BE2C (cell line): ENCODE results near the gene TRPC5OS.

Experiments
- DNase-seq: peaks from one replicate; pipeline ENCODE4 v3.0.0-alpha.2; 2020
- H3K27me3 ChIP-seq: fragments of 250-450 bp; sonication (Bioruptor Pico); 2 replicates; pipeline ENCODE4 v1.5.1; 2020; ENCODE audit warnings: mild to moderate bottlenecking
- H3K36me3 ChIP-seq: fragments of 250-450 bp; sonication (Bioruptor Pico); 2 replicates; pipeline ENCODE4 v1.5.1; 2020; ENCODE audit warnings: mild to moderate bottlenecking
- H3K4me1 ChIP-seq: fragments of 250-450 bp; sonication (Bioruptor Pico); 2 replicates; pipeline ENCODE4 v1.5.1; 2020
- H3K4me3 ChIP-seq: 2 replicates; pipeline ENCODE4 v1.5.1; 2011; ENCODE audit warnings: low read depth, low read length
- H3K9me3 ChIP-seq: fragments of 250-450 bp; sonication (Bioruptor Pico); 2 replicates; pipeline ENCODE4 v1.5.1; 2020
- CTCF ChIP-seq: IDR thresholded peaks from 2 replicates; pipeline ENCODE4 v1.5.1; 2012; ENCODE audit warnings: mild to moderate bottlenecking, low read depth, low read length

Gene TRPC5OS

GRCh38 chrX:111881715-111882114 lies 5.7 kb downstream of the TRPC5OS start:
- Histone ChIP-seq H3K27me3 (no peaks in the 10 kb centered on the region), H3K4me1 (no peaks in the 10 kb centered on the region), H3K36me3 (no peaks in the 10 kb centered on the region), H3K9me3 (no peaks in the 10 kb centered on the region), H3K4me3 (no peak overlapping the region)
- no peak for TF ChIP-seq CTCF
- no peak for DNase-seq

GRCh38 chrX:111886678-111887077 lies 10.7 kb downstream of the TRPC5OS start:
- no peaks in the 10 kb centered on the region for H3K9me3 ChIP-seq
- no peaks in the 10 kb centered on the region for H3K27me3 ChIP-seq
- no peak overlapping the region for H3K4me3 ChIP-seq
- no peak for TF ChIP-seq CTCF
- no peaks in the 10 kb centered on the region for H3K36me3 ChIP-seq
- DNase-seq, result no peak
- no peaks in the 10 kb centered on the region for H3K4me1 ChIP-seq

GRCh38 chrX:111888600-111888999 lies 12.6 kb downstream of the TRPC5OS start:
- H3K4me1 ChIP-seq, result no peaks in the 10 kb centered on the region
- TF ChIP-seq CTCF, result no peak
- H3K36me3 ChIP-seq, result no peaks in the 10 kb centered on the region
- H3K9me3 ChIP-seq, result no peaks in the 10 kb centered on the region
- no peak for DNase-seq
- H3K27me3 ChIP-seq, result no peaks in the 10 kb centered on the region
- no peak overlapping the region for H3K4me3 ChIP-seq

- Histone ChIP-seq H3K27me3 (no peaks in the 10 kb centered on the region), H3K4me3 (no peak overlapping the region), H3K9me3 (no peaks in the 10 kb centered on the region), H3K4me1 (no peaks in the 10 kb centered on the region), H3K36me3 (no peaks in the 10 kb centered on the region)
- no peak for DNase-seq
- no peak for TF ChIP-seq CTCF
Observed at GRCh38 chrX:111892375-111892774, 16.4 kb downstream of the TRPC5OS start.

GRCh38 chrX:111896148-111896547 lies 20.2 kb downstream of the TRPC5OS start:
- H3K4me3 ChIP-seq, result no peak overlapping the region
- no peaks in the 10 kb centered on the region for H3K27me3 ChIP-seq
- H3K9me3 ChIP-seq, result no peaks in the 10 kb centered on the region
- H3K36me3 ChIP-seq, result no peaks in the 10 kb centered on the region
- TF ChIP-seq CTCF, result no peak
- no peaks in the 10 kb centered on the region for H3K4me1 ChIP-seq
- no peak for DNase-seq

- H3K9me3 ChIP-seq, result no peaks in the 10 kb centered on the region
- no peaks in the 10 kb centered on the region for H3K27me3 ChIP-seq
- H3K36me3 ChIP-seq, result no peaks in the 10 kb centered on the region
- DNase-seq, result no peak
- no peaks in the 10 kb centered on the region for H3K4me1 ChIP-seq
- no peak overlapping the region for H3K4me3 ChIP-seq
- TF ChIP-seq CTCF, result no peak
Observed at GRCh38 chrX:111914398-111915090, 38.6 kb downstream of the TRPC5OS start.
